A549 (cell line): Measurements from ENCODE around the gene ACSL3.

Experiments
- CBX8 ChIP-seq: fragments of 200-600 bp; sonication (generic); IDR thresholded peaks from 2 replicates; pipeline ENCODE4 v1.6.1; 2016
- MAZ ChIP-seq: fragments of 150-350 bp; IDR thresholded peaks from 2 replicates; pipeline ENCODE4 v1.6.1; 2014; ENCODE audit warnings: antibody characterized with exemption, low read depth, low read length, borderline replicate concordance
- POLR2A ChIP-seq: IDR thresholded peaks from 2 replicates; pipeline ENCODE4 v1.6.1; 2012; ENCODE audit warnings: mild to moderate bottlenecking, low read length
- RAD21 ChIP-seq, 2 experiments: fragments of >200 bp in 1 of 2; sonication (Bioruptor Twin) in 1 of 2; formaldehyde crosslinking in 1 of 2; IDR thresholded peaks in 1 of 2; conservative IDR thresholded peaks in 1 of 2; 2 replicates in 1 of 2; 3 replicates in 1 of 2; pipeline ENCODE4 v1.6.1; 2012 to 2018; ENCODE audit warnings: inconsistent platforms in 1 of 2
- SMC3 ChIP-seq: fragments of >200 bp; sonication (Bioruptor Twin); formaldehyde crosslinking; IDR thresholded peaks from 3 replicates; pipeline ENCODE4 v1.6.1; 2018; ENCODE audit warnings: inconsistent platforms
- ZSCAN20 ChIP-seq: fragments of 250-450 bp; sonication (Bioruptor Pico); IDR thresholded peaks from 2 replicates; pipeline ENCODE4 v1.8.0; 2022; ENCODE audit warnings: mild to moderate bottlenecking, moderate library complexity
- TF ChIP-seq, protein P1 (sequence below): fragments of 250-450 bp; sonication (Bioruptor Pico); IDR thresholded peaks from 2 replicates; pipeline ENCODE4 v1.5.0; 2021; ENCODE audit warnings: mild to moderate bottlenecking, moderate library complexity, borderline replicate concordance
- TF ChIP-seq, protein P2 (sequence below): fragments of >200 bp; sonication (Bioruptor Twin); formaldehyde crosslinking; IDR thresholded peaks from 3 replicates; pipeline ENCODE4 v1.5.1; 2016

- TF ChIP-seq POLR2A: no peak
- TF ChIP-seq, protein P1, sequence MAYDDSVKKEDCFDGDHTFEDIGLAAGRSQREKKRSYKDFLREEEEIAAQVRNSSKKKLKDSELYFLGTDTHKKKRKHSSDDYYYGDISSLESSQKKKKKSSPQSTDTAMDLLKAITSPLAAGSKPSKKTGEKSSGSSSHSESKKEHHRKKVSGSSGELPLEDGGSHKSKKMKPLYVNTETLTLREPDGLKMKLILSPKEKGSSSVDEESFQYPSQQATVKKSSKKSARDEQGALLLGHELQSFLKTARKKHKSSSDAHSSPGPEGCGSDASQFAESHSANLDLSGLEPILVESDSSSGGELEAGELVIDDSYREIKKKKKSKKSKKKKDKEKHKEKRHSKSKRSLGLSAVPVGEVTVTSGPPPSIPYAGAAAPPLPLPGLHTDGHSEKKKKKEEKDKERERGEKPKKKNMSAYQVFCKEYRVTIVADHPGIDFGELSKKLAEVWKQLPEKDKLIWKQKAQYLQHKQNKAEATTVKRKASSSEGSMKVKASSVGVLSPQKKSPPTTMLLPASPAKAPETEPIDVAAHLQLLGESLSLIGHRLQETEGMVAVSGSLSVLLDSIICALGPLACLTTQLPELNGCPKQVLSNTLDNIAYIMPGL (CRISPR knock-in tag): no peak
- no peak for TF ChIP-seq CBX8
- TF ChIP-seq, protein P2, sequence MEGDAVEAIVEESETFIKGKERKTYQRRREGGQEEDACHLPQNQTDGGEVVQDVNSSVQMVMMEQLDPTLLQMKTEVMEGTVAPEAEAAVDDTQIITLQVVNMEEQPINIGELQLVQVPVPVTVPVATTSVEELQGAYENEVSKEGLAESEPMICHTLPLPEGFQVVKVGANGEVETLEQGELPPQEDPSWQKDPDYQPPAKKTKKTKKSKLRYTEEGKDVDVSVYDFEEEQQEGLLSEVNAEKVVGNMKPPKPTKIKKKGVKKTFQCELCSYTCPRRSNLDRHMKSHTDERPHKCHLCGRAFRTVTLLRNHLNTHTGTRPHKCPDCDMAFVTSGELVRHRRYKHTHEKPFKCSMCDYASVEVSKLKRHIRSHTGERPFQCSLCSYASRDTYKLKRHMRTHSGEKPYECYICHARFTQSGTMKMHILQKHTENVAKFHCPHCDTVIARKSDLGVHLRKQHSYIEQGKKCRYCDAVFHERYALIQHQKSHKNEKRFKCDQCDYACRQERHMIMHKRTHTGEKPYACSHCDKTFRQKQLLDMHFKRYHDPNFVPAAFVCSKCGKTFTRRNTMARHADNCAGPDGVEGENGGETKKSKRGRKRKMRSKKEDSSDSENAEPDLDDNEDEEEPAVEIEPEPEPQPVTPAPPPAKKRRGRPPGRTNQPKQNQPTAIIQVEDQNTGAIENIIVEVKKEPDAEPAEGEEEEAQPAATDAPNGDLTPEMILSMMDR: no peak
- no peak for TF ChIP-seq RAD21 (conservative IDR thresholded peaks at IDR 0.05 in 1 of 2, IDR thresholded peaks at IDR 0.05 in 1 of 2)
- TF ChIP-seq MAZ: no peak
- TF ChIP-seq SMC3: no peak
- no peak for TF ChIP-seq ZSCAN20 (CRISPR knock-in tag)
Measured at GRCh38 chr2:222835143-222835822, 25.6 kb upstream of the ACSL3 start.
